ENCODE results near the gene PICALM.

The PICALM gene

GRCh38 chr11:86047275-86047991, 21.5 kb downstream of the PICALM start:
- no peak for DNase-seq

- DNase-seq = no peak
Observed at GRCh38 chr11:86046116-86046515, 22.8 kb downstream of the PICALM start.

GRCh38 chr11:86043765-86044503, 24.9 kb downstream of the PICALM start:
- DNase-seq = peak in 1 of 14 donors; percentile 11

DNA sequence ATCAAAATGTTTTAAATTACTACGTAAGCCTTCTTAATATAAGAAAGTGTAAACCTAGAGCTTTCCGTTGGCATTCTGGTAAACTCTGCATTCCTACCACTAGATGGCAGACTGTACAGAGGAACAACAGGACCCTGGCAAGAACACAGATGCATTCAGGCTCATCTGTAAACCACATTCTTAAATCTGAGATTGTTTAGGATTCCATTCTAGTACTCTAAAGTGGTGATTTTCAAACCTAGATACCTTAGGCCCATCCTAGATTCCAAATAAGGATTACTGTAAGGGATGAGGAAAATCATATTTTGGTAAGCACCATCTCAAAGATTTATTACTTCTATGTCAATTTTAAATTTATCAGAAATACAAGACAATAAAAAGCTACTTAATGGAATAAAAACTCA, 26.9 kb downstream of the PICALM start:
- peak in 5 of 14 donors; percentile 2 to 73 (median 17) for DNase-seq

DNA sequence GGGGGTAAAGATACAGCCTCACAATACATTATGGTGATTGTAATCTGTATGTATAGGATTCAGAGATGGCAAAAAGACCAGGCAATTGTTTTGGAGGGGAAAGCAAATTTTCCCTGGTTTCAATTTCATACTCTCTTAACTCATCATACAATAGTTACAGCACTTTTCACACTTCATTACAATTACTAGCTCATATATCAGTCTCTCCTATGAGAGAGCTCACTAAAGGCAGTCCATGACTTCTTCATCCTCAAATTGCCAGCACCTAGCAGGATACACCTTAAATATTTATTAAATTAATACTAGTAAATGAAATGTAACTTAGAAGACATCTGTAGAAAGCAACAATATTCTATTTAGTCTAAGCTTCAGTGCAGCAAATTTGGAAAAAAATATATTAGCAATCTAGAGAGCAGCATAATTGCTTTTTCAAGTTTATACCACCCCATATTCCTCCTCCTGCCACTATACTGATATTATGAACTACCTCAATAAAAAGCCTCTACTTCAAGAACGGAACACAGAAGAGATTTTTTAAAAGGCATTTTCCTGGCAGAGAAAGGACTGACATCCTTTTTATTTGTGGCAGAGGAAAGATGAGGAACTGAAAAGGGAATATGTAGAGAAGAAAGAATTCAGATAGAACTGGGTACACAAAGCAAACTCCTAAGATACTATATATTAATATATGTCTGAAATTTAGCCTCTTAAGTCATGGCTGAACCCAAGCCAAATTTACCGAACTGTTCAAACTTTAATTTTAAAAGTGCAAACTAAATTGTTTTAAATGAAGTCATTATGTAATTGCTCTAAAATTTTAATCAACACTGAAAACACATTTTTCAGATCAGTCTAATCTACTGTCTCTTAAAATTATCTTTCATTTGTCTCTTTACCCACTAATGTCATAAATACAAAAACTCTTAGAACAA, 27.7 kb downstream of the PICALM start:
- no peak for DNase-seq

DNA sequence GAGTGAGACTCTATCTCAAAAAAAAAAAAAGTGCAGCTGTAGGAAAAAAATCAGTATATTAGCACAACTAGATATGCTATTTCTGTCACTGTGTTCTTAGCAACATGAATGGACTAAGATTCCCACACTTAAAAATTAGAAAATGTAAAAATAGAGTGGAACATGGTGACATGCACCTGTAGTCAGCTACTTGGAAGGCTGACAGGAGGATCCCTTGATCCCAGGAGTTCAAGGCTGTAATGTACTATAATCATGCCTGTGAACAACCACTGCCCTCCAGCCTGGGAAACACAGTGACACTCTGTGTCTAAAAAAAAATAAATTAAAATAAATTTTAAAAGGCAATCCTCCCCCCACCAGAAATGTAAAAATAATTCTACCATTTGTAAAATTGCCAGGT, 29.8 kb downstream of the PICALM start:
- DNase-seq = no peak

DNA sequence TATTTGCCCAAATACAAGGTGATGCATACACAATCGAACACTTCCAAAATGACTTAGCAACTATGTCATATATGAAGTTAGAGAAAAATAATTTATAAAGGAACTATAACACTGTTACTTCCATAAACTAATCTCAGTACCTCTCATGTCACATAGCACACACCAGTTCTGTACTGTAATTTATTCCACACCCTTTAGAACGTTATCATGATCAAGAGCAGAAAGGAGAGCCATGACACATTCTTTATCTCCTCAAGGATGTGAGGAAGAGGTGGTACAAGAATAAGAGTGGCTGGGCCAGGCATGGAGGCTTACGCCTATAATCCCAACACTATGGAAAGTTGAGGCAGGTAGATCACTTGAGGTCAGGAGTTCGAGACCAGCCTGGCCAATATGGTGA, 31.1 kb downstream of the PICALM start:
- no peak for DNase-seq

- no peak for DNase-seq
Observed at GRCh38 chr11:86035920-86036319, 33.0 kb downstream of the PICALM start.

DNA sequence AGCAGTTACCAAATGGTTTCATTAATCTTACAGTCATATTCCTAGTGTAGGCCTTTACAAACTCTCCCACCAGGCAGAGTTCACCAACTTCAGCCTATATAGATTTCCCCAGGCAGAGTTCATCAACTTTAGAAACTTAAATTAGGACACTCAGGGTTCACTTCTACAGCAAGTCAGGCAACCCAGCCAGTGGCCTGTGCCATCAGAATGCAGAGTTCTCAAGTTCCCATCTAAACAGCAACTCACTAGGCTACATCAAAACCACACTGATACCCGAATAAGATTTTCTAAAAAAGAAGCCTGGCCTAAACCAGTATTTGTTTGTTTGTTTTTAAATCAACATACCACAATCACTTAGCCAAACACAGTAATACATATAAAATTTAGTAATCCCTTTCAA, 33.7 kb downstream of the PICALM start:
- no peak for DNase-seq

GRCh38 chr11:86034710-86035109, 34.2 kb downstream of the PICALM start:
- DNase-seq = no peak

- DNase-seq = no peak
Observed at GRCh38 chr11:86021377-86021776, 47.5 kb downstream of the PICALM start.

- no peak for DNase-seq
Observed at GRCh38 chr11:86018249-86018648, 50.6 kb downstream of the PICALM start.

GRCh38 chr11:86016451-86016850, 52.4 kb downstream of the PICALM start:
- no peak for DNase-seq

GRCh38 chr11:86015699-86016098, 53.2 kb downstream of the PICALM start:
- DNase-seq = no peak

GRCh38 chr11:86014221-86014620, 54.7 kb downstream of the PICALM start:
- DNase-seq = no peak

DNA sequence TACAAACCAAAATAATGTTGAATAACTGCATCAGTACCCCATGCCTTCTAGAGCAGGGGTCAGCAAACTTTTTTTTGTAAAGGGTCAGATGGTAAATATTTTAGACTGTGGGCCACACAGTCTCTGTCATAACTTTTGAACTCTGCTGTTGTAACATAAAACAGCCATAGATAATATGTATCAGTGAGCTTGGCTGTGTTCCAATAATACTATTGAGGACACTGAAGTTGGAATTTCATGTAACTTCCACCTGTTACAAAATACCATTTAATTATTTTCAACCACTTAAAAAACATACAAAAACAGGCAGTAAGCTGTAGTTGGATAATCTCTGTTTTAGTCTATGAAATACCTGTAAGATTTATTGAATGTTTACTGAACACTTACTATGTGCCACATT, 55.2 kb downstream of the PICALM start:
- DNase-seq = no peak

- no peak for DNase-seq
Observed at GRCh38 chr11:86011175-86011574, 57.7 kb downstream of the PICALM start.

DNA sequence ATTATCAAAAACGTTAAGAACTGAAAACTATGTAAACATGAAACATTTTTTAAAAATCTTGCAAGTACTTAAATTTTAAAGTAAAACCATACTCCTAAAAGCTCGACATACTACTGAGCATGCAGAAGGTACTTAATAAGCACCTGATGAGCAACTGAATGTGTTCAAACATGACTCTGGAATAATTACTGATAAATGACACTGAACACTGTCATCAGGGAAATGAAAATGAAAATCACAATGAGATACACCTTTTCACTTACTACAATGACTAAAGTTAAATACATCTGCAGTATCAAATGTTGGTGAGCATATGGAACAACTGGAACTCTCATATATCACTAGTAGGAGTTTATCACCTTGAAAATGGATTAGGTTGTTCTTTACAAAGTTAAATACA, 65.2 kb downstream of the PICALM start:
- DNase-seq = no peak

DNA sequence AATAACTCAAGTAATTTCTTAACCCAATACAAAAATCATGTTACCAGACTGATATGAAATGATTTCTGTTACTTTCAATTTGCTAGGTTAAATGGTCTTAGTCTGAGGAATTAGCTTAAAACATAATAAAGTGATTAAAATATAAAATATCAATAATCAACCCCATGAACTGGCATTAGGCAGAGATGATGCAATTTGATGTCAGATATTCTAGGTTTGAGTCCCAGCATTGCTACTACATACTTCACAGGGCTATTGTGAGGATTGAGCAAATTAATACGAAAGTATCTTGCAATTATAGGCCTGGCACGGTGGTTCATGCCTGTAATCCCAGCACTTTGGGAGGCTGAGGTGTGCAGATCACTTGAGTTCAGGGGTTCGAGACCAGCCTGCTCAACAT, 66.5 kb downstream of the PICALM start:
- no peak for DNase-seq

GRCh38 chr11:85991508-85991907, 77.4 kb downstream of the PICALM start:
- DNase-seq = no peak

GRCh38 chr11:85989746-85990145, 79.1 kb downstream of the PICALM start:
- no peak for DNase-seq

GRCh38 chr11:85988780-85989179, 80.1 kb downstream of the PICALM start:
- no peak for DNase-seq

GRCh38 chr11:85977751-85978160, 91.1 kb downstream of the PICALM start:
- peak in 1 of 14 donors; percentile 82 for DNase-seq

Measured in C1 segment of cervical spinal cord (tissue), 14 donors.